Stimulated activated CD8-positive, alpha-beta memory T cell treated with anti-CD3 and anti-CD28 coated beads, Interleukin-12 subunit alpha, Interleukin-12 subunit beta, amount 100 ng/mL, for 24 hours (primary cell): ENCODE measurements around the gene COQ4.
"Not testable (repeated sequence)": the region's sequence is repeated elsewhere in the genome, so short reads cannot be mapped to it uniquely, and the experiment has no call there.

Experiments used
- DNase-seq: peaks from one replicate; pipeline ENCODE4 v3.0.0-alpha.2; 2020; ENCODE audit errors: extremely low read depth

The COQ4 gene

GRCh38 chr9:128298535-128299482 is 23.8 kb upstream of the COQ4 start:
- no peak for DNase-seq

GRCh38 chr9:128304136-128304970 is 18.3 kb upstream of the COQ4 start:
- DNase-seq: no peak

DNA sequence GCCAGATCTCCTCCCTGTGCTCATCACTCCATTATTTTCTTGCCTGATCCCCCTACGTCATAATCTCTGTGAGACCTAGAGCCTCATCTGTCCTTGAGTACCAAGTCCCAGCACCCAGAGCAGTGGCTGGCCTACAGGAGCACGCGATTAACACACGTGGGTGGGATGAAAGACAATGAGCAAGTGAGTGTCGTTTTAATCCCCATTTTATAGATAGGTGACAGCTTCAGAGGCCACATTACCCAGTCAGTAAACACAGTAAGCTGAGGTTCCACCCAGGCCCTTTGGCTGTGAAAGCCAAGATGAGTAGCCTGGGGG is 17.7 kb upstream of the COQ4 start:
- no peak for DNase-seq

DNA sequence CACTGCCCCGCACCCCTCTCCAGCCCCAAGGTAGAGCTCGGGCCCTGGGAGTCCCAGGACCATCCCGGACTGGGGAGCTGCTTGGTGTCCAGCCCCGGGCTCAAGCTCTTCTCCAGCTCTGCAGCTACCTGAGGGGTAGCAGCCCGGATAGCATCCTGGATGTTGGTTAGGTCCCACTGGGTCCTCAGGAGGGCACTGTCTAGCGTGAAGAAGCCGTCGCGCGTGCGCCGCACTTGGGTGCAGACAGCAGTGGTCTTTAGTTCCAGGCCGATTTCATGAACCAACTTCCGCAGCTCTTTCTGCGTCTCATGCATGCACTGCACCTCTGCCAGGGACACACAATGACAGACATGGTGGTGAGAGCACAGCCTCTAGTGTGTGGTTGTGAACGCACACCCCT is 13.1 kb upstream of the COQ4 start:
- no peak for DNase-seq

DNA sequence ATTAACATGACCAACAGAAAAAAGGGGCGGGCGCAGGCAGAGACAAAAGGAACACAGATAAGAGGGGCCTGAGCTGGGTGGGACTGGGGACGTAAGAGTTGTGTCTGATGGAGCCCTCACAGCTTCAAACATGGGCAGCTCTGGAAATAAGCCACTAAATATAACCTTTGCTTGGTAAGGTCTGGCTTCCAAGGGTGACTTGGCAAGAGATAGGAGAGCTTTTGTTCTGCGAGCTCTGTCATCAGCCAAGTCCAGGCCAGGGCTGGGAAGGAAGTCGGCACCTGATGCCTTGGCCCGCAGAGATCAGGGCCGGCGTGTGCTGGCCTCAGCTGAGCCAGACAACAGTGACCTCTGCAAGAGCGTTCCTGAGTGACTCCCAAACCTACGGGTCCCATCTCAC is 12.2 kb upstream of the COQ4 start:
- DNase-seq: no peak

GRCh38 chr9:128314697-128315096 is 7.9 kb upstream of the COQ4 start:
- no peak for DNase-seq

DNA sequence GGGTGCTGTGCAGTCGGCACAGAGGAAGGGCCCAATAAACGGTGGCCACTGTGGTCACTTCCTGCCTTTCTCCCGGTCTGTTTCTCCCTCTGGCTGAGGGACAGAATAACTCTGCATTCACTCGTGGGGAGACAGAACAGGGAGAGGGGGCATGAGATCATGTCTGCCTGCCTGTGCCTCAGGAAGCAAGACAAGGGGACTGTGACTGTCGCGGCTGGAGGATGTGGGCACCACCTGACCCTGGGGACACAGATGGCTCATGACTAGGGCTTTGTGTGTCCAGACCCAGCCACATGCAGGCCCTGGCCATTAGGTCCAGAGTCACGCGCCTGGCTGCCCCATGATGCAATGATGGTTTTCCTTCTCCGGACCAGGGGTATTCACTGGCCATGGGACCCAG is 6.2 kb upstream of the COQ4 start:
- DNase-seq: no peak

GRCh38 chr9:128317629-128318028 is 5.0 kb upstream of the COQ4 start:
- no peak for DNase-seq

DNA sequence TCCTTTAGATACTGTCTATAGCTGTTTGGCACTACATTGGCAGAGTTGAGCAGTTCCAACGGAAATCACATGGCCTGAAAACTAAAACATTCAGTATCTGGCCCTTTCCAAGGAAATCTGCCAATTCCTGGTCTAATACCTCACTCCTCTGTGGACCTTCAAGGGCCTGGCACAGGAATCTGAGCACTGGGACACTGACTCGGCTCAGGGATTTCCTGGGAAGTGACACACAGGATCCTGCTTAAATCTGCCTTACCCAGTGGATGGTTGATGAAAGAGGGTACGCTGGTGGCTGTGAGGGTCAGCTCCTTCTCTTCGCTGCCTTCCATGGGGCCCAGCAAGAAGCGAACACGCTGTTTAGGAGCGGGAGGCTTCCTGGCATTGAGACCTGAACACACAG is 1.3 kb upstream of the COQ4 start:
- DNase-seq: no peak

DNA sequence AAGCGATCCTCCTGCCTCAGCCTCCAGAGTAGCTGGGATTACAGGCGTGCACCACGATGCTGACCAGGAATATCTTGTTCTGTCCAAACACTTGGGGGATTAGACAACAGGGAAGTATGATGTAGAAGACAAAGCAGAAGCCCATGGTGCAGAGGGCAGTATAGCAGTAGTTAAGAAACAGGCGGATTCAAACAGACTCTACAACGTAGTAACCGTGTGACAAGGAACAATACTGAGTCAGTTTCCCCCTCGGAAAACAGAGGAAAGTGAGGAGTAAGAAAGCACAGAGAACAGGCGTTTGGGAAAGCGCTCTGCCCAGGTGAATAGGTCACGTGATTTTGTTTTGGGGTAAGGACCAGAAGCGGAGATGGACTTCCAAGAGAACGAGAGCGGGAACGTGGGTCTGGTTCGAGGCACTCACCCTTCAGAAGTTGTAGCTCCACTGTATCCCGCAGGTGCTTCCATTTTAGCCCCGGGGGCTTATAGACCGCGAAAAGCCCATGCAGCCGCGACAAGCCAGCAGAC is 698 bp upstream of the COQ4 start:
- DNase-seq: no peak

DNA sequence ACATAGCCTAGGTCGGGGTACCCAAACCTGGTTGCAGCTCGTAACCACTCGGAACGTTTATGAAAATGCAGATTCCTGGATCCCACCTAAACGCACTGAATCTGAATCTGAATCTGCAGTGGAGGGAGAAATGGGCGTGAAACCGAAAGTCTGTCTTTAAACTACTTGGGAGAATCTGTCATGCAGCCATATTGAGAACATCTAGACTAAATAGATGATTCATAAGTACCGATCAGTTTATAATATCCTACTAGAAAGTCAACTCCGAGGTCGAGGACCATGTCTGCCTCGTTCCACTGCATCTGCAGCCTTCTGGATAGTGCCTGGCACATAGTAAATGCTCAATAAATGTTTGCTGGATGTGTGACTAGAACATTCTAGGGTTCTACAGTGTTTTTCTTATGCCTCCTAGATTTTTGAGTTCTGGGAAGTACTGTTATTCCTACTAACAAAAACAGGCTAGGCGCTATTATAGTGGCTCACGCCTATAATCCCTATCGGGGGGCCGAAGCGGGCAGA is 632 bp downstream of the COQ4 start:
- DNase-seq: no peak

DNA sequence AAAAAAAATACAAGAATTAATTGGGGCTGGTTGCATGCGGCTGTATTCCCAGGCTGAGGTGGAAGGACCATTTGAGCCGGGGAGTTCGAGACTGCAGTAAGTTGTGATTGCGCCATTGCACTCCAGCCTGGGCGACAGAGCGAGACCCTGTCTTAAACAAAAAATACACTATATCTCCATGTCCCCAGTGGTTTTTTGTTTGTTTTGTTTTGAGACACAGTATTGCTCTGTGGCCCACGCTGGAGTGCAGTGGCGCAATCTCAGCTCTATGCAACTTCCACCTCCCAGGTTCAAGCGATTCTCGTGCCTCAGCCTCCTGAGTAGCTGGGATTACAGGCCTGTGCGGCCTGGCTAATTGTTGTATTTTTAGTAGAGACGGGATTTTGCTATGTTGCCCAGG is 1.2 kb downstream of the COQ4 start:
- DNase-seq: no peak

DNA sequence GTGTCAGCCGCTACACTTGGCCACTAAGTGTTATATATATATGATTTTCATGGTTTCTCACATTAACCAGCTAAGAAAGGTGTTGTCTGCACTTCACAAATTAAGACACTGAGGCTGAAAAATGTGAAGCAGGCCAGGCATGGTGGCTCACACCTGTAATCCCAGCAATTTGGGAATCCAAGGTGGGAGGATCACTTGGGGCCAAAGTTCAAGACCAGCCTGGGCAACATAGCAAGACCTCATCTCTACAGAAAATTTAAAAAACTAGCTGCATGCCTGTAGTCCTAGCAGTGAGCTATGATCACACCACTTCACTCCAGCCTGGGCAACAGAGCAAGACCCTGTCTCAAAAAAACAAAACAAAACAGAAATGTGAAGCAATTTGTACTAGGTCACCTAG is 1.8 kb downstream of the COQ4 start:
- no peak for DNase-seq

GRCh38 chr9:128325629-128326028 is 3.0 kb downstream of the COQ4 start:
- DNase-seq: no peak

DNA sequence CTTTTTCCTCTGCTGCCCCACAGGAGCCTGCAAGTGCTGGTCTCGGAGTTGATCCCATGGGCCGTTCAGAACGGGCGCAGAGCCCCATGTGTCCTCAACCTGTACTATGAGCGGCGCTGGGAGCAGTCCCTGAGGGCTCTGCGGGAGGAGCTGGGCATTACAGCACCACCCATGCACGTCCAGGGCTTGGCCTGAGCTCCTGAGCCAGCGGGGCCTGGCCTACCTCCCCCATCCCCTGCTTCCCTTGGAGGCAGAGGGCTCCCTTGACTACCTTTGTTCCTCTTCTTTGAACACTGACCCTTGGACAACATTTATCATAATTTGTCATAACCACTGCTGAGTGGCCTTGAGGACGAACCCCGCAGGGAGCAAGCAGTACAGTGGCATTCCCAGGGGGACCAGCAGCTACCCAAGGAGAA is 10.8 kb downstream of the COQ4 start:
- DNase-seq: no peak

- no peak for DNase-seq
Measured at GRCh38 chr9:128335161-128335560, 12.5 kb downstream of the COQ4 start.

DNA sequence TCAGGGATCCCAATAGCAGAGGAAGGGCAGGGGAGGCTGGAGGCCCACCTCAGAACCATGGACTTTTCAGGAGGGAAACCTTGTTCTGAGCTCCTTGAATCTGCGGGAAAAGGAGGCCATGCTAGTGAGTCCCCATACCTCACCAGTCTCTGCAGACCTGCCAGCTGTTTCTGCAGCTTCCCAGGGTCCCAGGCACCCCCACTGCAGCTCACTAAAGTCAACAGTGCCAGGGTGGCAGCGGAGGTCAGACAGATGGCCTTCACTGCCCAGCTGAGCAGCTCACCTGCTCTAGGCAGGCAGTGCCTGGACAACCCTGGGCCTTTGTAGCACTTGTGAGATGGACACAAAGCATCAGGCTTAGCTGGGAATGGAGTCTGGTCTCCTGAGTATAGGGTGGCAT is 13.3 kb downstream of the COQ4 start:
- no peak for DNase-seq

- no peak for DNase-seq
Measured at GRCh38 chr9:128337936-128338335, 15.3 kb downstream of the COQ4 start.

- not testable (repeated sequence) for DNase-seq
Measured at GRCh38 chr9:128338852-128339614, 16.4 kb downstream of the COQ4 start.

DNA sequence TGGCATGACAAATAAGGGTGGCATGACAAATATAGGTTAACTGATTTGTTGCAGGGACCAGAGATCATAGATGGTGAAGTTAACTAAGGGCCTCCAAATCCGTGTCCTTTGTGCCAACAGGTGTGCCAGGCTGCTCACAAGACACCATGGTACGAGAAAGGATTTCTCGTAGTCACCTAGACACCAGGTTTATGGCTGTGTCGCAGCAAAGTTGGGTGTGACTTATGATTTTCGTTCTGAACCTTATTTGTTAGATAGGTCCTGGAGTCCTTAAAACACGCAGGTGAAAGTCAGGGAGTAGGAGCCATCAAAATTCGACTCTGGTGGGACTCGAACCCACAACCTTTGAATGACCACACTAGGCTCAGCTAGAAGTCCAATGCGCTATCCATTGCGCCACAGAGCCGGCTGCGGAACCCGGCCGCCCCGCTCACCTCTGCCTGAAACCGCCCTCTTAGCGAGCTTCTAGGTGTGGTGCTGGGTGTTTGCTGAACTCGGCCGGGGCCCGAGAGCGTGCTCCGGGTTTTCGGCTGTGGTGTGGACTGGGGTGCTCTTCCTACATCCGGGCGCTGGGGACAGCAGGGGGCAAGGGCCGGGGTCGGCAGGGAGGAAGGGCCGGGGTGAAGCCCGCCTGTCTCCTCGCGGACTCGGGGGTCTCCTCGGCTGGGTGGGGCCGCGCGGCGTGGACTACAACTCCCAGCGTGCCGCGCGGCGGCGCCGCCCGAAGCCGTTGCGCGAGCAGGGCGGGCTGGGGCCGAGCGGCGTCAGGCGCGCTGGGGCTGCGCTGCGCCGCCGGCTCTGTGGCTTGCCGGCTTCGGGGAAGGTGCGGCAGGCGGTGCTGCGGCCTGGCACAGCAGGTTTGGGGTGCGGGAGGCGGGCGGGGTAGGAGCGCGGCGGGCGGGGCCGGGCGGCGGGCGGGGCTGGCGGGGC is 17.4 kb downstream of the COQ4 start, which contains the start of gene SLC27A4:
Gene SLC27A4, plus strand, starts transcription at position 767 of the 930 bp plus-strand sequence. CDS start 2,606 bp downstream, outside the sequence.
- DNase-seq: peak; percentile 39
